Nephron progenitor cell (in vitro differentiated cells): ENCODE results near the gene ZSCAN5A.

ENCODE experiments used
- DNase-seq: peaks from one replicate; pipeline ENCODE4 v3.0.0; 2021
- H3K27ac Mint-ChIP-seq: 2 replicates; pipeline ENCODE4 v1.8.0; 2021; ENCODE audit warnings: mild to moderate bottlenecking, moderate library complexity, mixed read lengths
- H3K27me3 Mint-ChIP-seq: 2 replicates; pipeline ENCODE4 v1.8.0; 2021; ENCODE audit warnings: mild to moderate bottlenecking, low read depth, mixed read lengths; ENCODE audit not compliant: poor library complexity
- H3K36me3 Mint-ChIP-seq: 2 replicates; pipeline ENCODE4 v1.8.0; 2021; ENCODE audit warnings: low read depth, mixed read lengths
- H3K4me1 Mint-ChIP-seq: 2 replicates; pipeline ENCODE4 v1.8.0; 2021; ENCODE audit warnings: mixed read lengths
- H3K4me3 Mint-ChIP-seq: 2 replicates; pipeline ENCODE4 v1.8.0; 2021; ENCODE audit warnings: mild to moderate bottlenecking, moderate library complexity, mixed read lengths
- H3K9me3 Mint-ChIP-seq: 2 replicates; pipeline ENCODE4 v1.8.0; 2021; ENCODE audit warnings: mild to moderate bottlenecking, moderate library complexity, mixed read lengths
- TF ChIP-seq, protein P1 (sequence below): fragments of 200-600 bp; sonication (generic); IDR thresholded peaks from 2 replicates; pipeline ENCODE4 v1.5.0; 2021; ENCODE audit warnings: antibody characterized with exemption

The ZSCAN5A gene

DNA sequence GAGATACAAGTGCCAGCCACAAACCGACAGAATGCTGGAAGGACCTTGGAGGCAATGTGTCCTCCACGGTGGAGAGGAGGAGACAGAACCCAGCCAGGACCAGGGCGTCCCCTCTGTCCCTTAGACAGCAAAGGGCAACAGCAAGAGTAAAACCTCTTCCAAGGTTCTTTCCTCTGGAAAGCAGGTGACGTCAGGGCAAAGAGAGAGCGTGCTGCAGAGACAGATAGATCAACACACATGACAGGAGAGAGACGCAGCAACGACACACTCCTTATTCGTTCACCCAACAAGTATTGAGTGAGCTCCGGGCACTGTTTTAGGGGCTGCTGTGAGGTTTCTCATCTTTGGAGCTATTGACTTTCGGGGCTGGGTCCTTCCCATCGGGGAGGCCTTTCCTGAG lies 140.1 kb downstream of the ZSCAN5A start:
- H3K4me1 Mint-ChIP-seq, result peaks cover 27% of the 10 kb centered on the region
- no peak overlapping the region for H3K4me3 Mint-ChIP-seq
- peaks cover 13% of the 10 kb centered on the region for H3K27me3 Mint-ChIP-seq
- TF ChIP-seq, protein P1, sequence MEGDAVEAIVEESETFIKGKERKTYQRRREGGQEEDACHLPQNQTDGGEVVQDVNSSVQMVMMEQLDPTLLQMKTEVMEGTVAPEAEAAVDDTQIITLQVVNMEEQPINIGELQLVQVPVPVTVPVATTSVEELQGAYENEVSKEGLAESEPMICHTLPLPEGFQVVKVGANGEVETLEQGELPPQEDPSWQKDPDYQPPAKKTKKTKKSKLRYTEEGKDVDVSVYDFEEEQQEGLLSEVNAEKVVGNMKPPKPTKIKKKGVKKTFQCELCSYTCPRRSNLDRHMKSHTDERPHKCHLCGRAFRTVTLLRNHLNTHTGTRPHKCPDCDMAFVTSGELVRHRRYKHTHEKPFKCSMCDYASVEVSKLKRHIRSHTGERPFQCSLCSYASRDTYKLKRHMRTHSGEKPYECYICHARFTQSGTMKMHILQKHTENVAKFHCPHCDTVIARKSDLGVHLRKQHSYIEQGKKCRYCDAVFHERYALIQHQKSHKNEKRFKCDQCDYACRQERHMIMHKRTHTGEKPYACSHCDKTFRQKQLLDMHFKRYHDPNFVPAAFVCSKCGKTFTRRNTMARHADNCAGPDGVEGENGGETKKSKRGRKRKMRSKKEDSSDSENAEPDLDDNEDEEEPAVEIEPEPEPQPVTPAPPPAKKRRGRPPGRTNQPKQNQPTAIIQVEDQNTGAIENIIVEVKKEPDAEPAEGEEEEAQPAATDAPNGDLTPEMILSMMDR, result no peak
- H3K36me3 Mint-ChIP-seq, result no peaks in the 10 kb centered on the region
- H3K27ac Mint-ChIP-seq, result peak overlapping the region; percentile 39
- DNase-seq, result no peak
- H3K9me3 Mint-ChIP-seq, result peaks cover 6% of the 10 kb centered on the region

DNA sequence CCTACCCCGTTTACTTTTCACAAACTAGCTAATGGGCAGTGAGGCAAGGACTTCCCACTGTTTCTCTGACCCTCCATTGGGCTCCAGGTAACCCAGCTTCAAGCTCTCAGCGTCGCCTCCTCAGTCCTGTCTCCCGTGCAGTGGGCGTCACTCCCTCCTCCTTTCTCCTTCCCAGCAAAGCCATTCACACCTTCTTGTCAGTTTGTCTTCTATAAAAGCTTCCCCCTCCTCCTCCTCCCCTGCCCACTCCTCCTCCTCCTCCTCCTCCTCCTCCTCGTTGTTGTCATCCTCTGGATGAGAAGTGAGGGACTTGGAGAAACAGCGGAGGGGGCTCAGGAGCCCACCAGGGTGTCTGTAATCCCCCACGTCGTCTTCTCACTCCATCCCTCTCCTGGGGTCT lies 140.6 kb downstream of the ZSCAN5A start:
- H3K9me3 Mint-ChIP-seq, result peaks cover 3% of the 10 kb centered on the region
- DNase-seq, result no peak
- peak overlapping the region; percentile 39 for H3K27ac Mint-ChIP-seq
- H3K4me1 Mint-ChIP-seq, result peaks cover 27% of the 10 kb centered on the region
- no peak overlapping the region for H3K4me3 Mint-ChIP-seq
- peaks cover 13% of the 10 kb centered on the region for H3K27me3 Mint-ChIP-seq
- no peaks in the 10 kb centered on the region for H3K36me3 Mint-ChIP-seq
- TF ChIP-seq, protein P1, result no peak
